HG03159 (cell line): Measurements from ENCODE around the gene SRSF3.

Experiments used
- ATAC-seq: cut with Tn5 transposase; IDR thresholded peaks from one replicate; pipeline ENCODE4 v1.9.1; 2021; ENCODE audit warnings: mild to moderate bottlenecking, moderate library complexity; ENCODE audit not compliant: unreplicated experiment

The SRSF3 gene

DNA sequence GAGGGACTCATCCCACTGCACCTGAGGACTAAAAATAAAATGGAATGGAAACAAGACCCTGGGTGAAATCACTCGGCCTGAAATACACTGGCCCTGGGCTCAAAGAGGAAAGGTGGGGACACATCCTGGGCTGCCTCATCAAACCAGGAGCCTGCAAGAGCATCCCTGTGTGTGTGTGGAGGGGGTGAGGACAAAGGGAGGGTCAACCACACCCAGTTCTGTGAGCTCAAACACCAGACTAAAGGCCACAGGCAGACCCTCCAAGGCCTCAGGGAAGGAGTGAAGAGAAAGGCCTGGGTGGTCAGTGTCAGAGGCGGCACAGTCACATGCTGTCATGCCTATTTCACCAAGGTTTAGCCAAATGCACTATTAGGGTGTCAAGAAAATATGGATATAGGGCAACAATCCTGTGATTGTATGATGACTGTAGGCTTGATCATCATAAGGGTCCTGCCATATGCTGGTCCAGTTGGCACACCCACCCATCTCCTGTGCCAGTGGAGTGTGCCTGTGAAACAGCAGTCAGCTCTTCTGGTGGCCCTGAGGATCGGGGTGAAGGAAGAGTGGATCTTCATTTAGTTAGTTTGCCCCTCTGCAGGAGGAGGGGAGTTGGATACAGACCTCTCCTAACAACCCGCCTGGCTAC is 28.9 kb downstream of the SRSF3 start:
- ATAC-seq: no peak

- ATAC-seq: peak; percentile 52
Observed at GRCh38 chr6:36623547-36624459, 29.6 kb downstream of the SRSF3 start.

DNA sequence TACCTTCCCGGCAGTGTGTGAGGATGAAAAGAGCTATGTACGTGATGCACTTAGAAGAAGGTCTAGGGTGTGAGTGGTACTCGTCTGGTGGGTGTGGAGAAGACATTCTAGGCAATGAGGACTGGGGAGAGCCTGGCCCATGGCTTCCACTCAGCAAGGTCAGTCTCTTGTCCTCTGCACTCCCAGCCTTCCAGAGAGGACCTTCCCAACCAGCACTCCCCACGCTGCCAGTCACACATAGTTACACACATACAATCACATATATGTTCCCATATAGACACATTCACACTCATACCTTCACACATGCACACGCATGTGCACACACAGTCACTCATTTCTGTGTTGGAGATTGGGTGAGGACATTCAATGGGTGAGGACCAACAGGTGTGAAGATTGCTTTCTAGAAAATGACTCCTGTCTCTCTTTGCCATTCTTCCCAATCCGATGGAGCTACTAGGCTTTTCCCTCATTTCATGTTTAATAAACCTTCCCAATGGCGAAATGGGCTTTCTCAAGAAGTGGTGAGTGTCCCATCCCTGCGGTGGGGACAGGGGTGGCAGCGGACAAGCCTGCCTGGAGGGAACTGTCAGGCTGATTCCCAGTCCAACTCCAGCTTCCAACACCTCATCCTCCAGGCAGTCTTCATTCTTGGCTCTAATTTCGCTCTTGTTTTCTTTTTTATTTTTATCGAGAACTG is 30.4 kb downstream of the SRSF3 start:
- ATAC-seq: no peak

DNA sequence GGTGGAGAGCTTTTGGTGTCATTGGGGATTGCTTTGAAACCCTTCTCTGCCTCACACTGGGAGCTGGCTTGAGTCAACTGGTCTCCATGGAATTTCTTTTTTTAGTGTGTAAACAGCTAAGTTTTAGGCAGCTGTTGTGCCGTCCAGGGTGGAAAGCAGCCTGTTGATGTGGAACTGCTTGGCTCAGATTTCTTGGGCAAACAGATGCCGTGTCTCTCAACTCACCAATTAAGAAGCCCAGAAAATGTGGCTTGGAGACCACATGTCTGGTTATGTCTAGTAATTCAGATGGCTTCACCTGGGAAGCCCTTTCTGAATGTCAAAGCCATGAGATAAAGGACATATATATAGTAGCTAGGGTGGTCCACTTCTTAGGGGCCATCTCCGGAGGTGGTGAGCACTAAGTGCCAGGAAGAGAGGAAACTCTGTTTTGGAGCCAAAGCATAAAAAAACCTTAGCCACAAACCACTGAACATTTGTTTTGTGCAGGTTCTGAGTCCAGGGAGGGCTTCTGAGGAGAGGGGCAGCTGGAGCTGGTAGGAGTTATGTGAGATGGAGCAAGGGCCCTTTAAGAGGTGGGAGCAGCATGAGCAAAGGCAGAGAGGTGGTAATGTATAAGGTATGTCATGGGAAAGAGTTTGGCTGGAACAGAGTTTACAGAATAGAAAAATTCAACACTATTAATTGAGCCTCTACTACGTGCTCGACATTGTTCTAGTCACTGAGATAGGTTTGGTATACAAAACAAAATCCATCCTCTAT is 31.2 kb downstream of the SRSF3 start:
- ATAC-seq: no peak

DNA sequence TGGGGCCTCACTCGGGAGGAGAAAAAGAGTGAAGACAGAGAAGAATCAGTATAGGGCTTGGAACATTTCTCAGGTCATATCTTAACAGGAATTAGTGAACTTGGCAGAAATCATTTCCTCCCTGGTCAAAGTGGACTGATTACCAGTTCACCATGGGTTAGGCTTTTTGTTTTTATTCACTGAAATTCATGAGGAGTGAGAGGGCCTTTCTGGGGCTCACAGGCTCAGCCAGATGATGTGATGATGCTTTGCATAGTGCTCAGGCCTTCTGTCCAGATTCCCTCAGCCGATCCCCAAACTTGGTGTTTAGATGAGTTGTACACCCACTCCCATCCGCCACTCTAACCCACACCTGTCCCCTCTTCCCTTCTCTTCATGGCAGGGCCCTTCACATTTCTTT is 32.5 kb downstream of the SRSF3 start:
- ATAC-seq: no peak

- no peak for ATAC-seq
Observed at GRCh38 chr6:36627141-36627540, 33.0 kb downstream of the SRSF3 start.

GRCh38 chr6:36627801-36628246 is 33.7 kb downstream of the SRSF3 start:
- ATAC-seq: no peak

DNA sequence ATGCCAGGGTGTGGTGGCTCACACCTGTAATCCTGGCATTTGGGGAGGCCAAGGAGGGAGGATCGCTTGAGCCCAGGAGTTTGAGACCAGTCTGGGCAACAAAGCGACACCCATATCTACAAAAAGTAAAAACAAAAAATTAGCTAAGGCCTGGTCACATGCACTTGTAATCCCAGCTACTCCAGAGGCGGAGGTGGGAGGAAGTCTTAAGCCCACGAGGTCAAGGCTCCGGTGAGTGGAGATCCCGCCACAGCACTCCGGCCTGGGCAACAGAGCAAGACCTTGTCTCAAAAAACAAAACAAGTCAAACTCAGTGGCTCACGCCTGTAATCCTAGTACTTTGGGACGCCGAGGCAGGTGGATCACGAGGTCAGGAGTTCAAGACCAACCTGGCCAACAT is 35.6 kb downstream of the SRSF3 start:
- ATAC-seq: no peak

DNA sequence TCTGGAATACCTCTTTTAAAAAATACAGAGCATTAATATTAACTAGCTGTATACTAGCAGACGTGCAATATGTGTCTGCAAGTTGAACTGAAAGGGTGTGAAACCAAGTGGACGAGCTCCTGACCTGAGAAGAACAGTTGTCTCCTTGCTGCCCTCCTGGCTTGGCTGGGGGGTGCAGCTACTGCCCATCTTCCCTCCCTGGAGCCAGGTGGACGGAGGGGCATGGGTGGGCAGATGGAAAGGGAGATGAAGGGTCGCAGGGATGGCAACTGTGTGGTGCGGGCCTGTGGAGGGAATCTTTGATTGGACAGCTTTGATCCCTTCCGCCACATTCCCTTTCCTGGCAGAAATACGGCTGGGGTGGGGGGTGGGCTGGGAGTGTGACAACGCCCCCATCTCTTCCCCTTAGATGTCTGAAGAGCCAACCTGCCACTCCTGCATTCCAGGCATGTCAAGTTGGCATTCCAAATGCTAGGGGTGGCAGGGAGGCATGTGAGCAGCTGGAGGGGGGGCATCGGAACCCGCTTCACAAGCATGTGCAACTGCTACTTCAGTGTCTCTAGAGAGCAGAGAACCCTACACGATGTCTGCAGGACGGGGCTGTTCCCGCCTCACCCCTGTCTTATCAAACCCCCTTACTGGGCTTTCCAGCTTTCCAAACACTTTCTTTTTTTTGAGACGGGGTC is 37.3 kb downstream of the SRSF3 start:
- ATAC-seq: no peak

GRCh38 chr6:36633370-36633769 is 39.2 kb downstream of the SRSF3 start:
- no peak for ATAC-seq

- no peak for ATAC-seq
Observed at GRCh38 chr6:36633915-36634314, 39.8 kb downstream of the SRSF3 start.

DNA sequence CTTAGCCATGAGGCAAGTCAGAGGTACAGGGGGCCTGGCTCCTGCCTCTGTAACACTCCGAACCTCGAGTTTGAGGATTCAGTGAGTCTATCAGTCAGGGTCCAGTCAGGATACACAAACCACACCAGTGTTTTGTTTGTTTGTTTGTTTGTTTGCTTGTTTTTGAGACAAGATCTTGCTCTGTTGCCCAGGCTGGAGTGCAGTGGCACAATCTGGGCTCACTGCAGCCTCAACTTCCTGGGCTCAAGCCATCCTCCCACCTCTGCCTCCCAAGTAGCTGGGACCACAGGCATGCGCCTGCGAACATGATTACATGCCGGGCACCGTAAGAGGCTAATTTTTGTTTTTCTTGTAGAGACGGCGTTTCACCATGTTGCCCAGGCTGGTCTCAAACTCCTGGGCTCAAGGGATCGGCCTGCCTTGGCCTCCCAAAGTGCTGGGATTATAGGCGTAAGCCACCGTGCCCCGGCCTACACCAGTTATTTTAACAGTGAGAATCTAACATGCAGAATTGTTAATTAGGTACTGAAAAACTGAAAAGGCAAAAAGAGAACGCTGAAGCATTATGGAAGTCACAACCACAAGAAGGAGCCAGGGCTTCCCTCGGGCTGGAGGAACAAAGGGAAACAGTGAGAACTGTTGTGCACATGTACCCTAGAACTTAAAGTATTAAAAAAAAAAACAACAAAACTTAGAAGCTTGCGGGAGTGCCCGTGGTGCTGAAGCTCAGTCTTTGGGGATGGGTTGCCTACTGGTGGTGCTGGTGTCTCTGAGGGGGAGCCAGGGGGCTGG is 40.4 kb downstream of the SRSF3 start:
- no peak for ATAC-seq

GRCh38 chr6:36636283-36636682 is 42.1 kb downstream of the SRSF3 start:
- no peak for ATAC-seq

GRCh38 chr6:36636687-36637418 is 42.7 kb downstream of the SRSF3 start:
- no peak for ATAC-seq

DNA sequence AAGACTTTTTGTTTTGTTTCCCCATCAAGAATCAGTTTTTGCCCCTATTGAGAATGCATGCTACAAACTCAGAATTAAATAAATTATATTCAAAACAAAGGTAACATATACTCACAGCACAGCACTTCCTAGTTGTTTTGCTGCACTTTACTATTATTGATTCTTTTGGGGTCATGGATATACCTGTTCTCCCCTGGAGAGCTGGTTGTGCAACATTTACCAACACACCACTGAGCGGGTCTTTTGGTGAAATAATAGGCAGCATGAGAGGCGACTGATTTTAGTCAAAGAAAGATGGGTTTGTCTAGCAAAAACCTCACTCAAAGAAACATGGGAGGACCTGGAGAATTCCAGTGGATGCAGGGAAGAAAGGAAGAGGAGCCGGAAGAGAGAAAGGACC is 44.4 kb downstream of the SRSF3 start:
- ATAC-seq: no peak

- ATAC-seq: no peak
Observed at GRCh38 chr6:36639171-36639808, 45.1 kb downstream of the SRSF3 start.

DNA sequence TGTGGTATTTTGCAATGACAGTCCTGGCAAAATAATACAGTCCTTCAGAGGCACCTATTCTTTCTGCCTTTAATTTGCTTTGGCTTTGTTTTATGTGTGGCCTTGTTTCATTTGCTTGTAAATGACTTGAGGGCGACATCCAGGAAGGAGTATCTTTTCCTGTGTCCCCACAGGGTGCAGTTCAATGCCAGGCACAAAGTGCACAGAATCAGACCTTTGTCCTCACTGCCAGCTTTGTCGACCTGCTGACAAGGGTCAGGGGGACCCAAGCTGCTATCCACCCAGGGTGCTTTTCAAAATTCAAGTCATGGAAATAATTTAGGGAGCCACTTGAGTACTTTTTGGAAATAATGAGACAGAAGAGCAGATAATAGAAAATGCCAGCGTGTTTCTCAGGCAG is 47.4 kb downstream of the SRSF3 start:
- no peak for ATAC-seq
